HG03135 (cell line): ENCODE data around the gene DMBX1.

Experiments
- ATAC-seq: cut with Tn5 transposase; IDR thresholded peaks from one replicate; pipeline ENCODE4 v1.9.1; 2021; ENCODE audit warnings: mild to moderate bottlenecking, moderate library complexity; ENCODE audit not compliant: unreplicated experiment

The DMBX1 gene

GRCh38 chr1:46480959-46481646 lies 8.5 kb upstream of the DMBX1 start:
- ATAC-seq: no peak

DNA sequence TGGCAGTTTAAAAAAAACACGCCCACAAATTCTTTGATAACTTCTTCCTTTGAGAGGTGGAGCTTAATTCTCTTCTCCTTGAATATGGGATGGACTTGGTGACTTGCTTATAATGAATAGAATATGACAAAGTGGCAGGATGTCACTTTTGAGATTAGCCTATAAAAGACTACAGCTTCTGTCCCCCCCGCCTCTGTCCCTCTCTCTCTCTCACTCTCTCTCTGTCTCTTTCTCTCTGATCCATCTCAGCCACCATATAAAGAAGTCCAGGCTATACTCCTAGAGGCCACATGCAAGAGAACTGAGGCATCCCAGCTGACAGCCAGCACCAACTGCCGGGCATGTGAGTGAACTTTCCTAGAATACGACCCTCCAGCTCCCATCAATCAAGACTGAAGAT lies 7.7 kb upstream of the DMBX1 start:
- no peak for ATAC-seq

GRCh38 chr1:46483589-46483988 lies 6.0 kb upstream of the DMBX1 start:
- no peak for ATAC-seq

GRCh38 chr1:46484783-46485490 lies 4.7 kb upstream of the DMBX1 start:
- no peak for ATAC-seq

DNA sequence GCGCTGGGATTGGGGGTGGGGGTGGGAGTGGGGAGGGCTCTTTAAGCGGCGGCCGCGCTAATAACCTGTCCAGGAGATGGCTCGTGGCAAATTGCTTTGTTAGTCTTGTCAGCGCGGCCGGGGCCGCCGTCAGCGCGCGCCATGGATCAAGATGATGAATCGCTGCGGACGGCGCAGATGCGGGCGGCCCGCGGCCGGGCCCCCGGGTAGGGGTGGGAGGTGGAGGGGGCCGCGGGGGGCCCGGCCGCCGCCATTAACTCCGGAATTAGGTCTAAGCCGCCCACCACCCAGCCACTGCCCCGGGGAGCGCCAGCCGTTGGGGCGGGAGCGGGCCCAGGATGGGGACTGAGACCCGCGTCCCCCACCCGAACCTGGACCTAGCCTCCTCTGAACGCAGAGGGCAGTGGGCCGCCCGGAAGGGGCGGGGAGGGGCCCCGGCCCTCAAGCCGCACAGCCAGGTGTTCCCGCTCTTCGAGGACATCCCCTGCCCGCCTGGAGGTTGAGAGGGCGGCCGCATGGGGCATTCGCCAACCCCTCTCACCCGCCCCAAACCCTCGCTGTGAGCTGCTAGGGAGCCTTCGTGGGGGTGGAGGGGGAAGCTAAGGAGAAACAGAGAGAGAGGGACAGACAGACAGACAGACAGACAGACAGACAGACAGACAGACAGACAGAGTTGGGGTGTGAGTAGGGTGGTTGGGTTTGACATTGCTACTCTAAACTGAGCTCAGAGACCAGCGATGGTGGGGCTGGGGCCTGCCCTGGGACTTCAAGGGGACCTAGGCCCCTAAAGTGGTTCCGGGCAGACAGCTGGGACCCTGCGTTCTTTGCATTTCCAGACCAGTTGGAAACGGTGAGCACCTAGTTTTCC lies 3.8 kb upstream of the DMBX1 start:
- no peak for ATAC-seq

- no peak for ATAC-seq
Measured at GRCh38 chr1:46486432-46487015, 3.1 kb upstream of the DMBX1 start.

DNA sequence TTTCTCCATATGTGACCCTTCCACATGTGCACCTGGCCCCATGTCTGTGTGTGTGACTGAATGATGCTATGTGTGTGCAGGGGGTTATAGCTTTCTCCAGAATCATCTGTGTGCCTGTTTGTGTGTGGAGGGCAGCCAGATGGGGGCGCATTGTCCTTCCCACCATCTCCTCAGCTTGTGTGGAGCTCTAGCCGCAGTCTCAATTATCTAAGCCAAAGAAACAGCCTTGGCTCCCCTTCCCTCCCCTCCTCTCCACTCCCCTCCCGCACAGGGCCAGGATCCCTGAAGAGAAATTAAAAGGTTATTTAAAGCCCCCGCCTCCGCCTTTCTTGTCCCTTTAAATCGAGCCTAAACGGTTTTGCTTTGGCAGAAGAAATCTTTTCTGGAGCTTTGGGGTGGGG lies 1.8 kb upstream of the DMBX1 start:
- no peak for ATAC-seq

GRCh38 chr1:46488343-46489168 lies 1.1 kb upstream of the DMBX1 start:
- ATAC-seq: no peak

GRCh38 chr1:46489169-46489637 lies 433 bp upstream of the DMBX1 start:
- no peak for ATAC-seq

GRCh38 chr1:46490406-46490655 lies 695 bp downstream of the DMBX1 start:
- no peak for ATAC-seq

DNA sequence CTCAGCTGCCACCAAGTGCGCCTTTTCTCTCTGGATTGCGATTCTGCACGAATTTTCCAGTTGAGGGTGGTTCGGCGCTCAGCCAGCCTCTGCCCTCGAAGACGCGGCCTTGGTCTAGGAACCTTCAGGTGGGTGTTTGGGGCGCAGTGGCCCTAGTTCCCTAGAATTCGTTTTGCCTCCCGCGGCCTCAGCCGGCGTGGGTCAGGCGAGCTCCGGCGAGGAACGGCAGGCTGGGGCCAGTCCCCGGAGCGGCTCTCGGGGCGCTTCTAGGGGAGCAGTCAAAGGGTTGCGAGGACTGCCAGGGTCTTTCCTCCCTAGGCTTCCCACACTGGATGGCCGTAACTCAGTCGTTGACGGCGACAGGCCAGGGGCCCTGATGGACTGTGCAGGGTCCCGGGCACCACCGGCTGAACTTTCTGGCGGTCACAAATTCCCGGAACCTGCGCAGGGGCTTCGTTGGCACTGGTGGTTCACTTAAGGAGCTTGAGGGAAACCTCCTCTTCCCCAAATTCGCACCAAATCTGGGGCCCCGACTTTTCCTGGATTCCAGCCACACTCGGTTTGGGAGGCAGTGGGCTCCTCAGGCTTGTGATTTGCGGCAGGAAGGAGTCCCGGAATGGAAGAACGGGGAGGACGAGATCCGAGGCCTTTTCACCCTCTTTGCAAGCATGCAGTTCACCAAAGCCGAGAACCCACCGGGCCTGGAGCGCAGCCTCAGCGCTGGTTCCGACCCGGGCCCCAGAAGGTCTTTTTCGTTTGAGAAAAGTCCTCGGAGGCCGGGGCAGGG lies 1.2 kb downstream of the DMBX1 start:
- no peak for ATAC-seq

- no peak for ATAC-seq
Measured at GRCh38 chr1:46491443-46492268, 2.0 kb downstream of the DMBX1 start.

- no peak for ATAC-seq
Measured at GRCh38 chr1:46492269-46492853, 2.7 kb downstream of the DMBX1 start.

- no peak for ATAC-seq
Measured at GRCh38 chr1:46492871-46493270, 3.2 kb downstream of the DMBX1 start.

DNA sequence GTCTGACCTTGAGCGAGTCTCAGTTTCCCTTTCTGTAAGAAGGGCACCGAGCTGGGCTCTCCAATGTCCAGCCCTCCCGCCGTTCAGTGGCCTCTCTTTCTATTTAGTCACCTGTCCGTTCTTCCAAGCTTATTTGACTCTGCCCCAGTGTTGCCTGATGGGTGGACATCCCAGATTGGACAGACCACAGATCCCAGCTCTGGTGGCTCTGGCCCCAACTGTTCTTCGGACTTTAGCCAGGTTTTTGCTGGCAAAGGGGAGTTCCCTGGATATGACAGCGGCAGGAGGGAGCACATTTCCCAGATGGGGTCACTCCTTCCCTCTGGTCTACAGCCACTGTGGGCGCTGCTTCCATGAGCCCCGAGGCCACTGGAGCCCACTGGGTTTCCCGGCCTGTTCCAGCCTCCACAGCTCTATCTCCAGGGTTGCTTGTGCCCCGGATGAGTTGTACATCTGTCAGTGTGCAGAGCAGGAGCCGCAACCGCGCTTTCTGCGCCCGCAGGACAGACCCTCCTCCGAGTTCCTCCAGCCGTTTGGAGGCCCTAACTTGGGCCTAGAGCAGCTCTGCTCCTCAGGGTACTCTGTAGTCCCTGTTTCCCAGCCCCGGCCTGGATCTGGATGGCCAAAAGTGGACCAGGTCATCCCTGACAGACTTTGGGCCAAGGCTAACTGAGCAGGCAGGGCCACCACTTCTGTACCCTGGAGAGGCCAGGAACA lies 3.8 kb downstream of the DMBX1 start:
- ATAC-seq: no peak

DNA sequence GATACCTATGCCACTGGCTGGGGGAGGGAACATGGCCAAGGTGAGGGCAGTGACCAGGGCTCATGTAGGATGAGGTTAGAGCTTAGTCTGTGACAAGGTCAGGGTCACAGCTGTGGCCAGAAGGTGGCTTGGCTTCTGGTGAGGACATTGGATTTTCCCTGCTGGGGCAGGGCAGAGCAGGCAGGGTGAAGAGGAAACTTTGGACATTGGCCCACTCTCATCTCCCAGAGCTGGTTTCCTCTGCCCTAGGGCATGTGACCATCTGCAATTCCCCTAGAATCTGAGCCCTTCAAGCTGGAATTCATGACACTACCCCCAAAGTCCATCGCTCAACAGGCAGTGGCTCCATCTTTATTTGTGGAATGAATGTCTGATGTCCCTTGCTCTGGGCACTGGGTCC lies 5.3 kb downstream of the DMBX1 start:
- no peak for ATAC-seq

GRCh38 chr1:46495778-46496177 lies 6.1 kb downstream of the DMBX1 start:
- no peak for ATAC-seq

- no peak for ATAC-seq
Measured at GRCh38 chr1:46496505-46496904, 6.9 kb downstream of the DMBX1 start.
